ENCODE measurements around the gene SUSD4. TPM values are rescaled to one million over a fixed set of nuclear protein-coding genes. Genes with fewer than 3 reads are reported as not detected.

The SUSD4 gene
- total RNA-seq, 3 donors from 2014 or later (not counting 1 experiment from before 2014, with no cell fraction given), result 0.60 to 1.1 TPM; not detected in 1

GRCh38 chr1:223355699-223356098 lies 8.3 kb downstream of the SUSD4 start:
- Mint-ChIP-seq H3K4me1 (no peaks in the 10 kb centered on the region), H3K36me3 (no peaks in the 10 kb centered on the region), H3K27me3 (ENCODE audit: low read depth in 2 of 2) (peaks cover 27 to 31% of the 10 kb centered on the region in 2 donors), H3K27ac (no peak overlapping the region), H3K9me3 (no peaks in the 10 kb centered on the region), H3K4me3 (no peak overlapping the region)
- intact Hi-C loops (cut with micrococcal nuclease), result no loop called here
- no peak for DNase-seq
- Histone ChIP-seq H3K36me3 (ENCODE audit: control insufficient read depth, insufficient read depth, low read length) (no peaks in the 10 kb centered on the region), H3K4me1 (ENCODE audit: control insufficient read depth, insufficient read depth, low read length) (no peaks in the 10 kb centered on the region), H3K4me3 (ENCODE audit: low read length) (no peak overlapping the region), H3K27ac (ENCODE audit: low read length) (no peak overlapping the region), H3K9me3 (ENCODE audit: control insufficient read depth, insufficient read depth, low read length) (no peaks in the 10 kb centered on the region), H3K27me3 (ENCODE audit: control insufficient read depth, insufficient read depth, low read length) (no peaks in the 10 kb centered on the region)
- WGBS (ENCODE audit: insufficient coverage), result no CpG with 5 or more reads among the region's 2 CpGs
- no peak for ATAC-seq
- TF ChIP-seq CTCF (IDR thresholded peaks at IDR 0.05), result no peak

- ATAC-seq (no peak), DNase-seq (no peak)
- H3K4me1 Mint-ChIP-seq, result no peaks in the 10 kb centered on the region
- intact Hi-C loops (cut with micrococcal nuclease), result no loop called here
- H3K9me3 Mint-ChIP-seq, result no peaks in the 10 kb centered on the region
- no peak overlapping the region for H3K27ac ChIP-seq (ENCODE audit: low read length)
- H3K36me3 Mint-ChIP-seq, result no peaks in the 10 kb centered on the region
- no peak overlapping the region for H3K4me3 Mint-ChIP-seq
- no peak for TF ChIP-seq CTCF (IDR thresholded peaks at IDR 0.05)
- WGBS (ENCODE audit: insufficient coverage), result 72% methylated on average over 5 of the region's 6 CpGs
- no peak overlapping the region for H3K27ac Mint-ChIP-seq
- no peaks in the 10 kb centered on the region for H3K27me3 ChIP-seq (ENCODE audit: control insufficient read depth, insufficient read depth, low read length)
- peaks cover 10 to 16% of the 10 kb centered on the region in 2 donors for H3K27me3 Mint-ChIP-seq (ENCODE audit: low read depth in 2 of 2)
- no peaks in the 10 kb centered on the region for H3K4me1 ChIP-seq (ENCODE audit: control insufficient read depth, insufficient read depth, low read length)
- H3K9me3 ChIP-seq (ENCODE audit: control insufficient read depth, insufficient read depth, low read length), result no peaks in the 10 kb centered on the region
- H3K36me3 ChIP-seq (ENCODE audit: control insufficient read depth, insufficient read depth, low read length), result no peaks in the 10 kb centered on the region
- no peak overlapping the region for H3K4me3 ChIP-seq (ENCODE audit: low read length)
These were observed 10.0 kb downstream of the SUSD4 start for GRCh38 chr1:223353939-223354338.

DNA sequence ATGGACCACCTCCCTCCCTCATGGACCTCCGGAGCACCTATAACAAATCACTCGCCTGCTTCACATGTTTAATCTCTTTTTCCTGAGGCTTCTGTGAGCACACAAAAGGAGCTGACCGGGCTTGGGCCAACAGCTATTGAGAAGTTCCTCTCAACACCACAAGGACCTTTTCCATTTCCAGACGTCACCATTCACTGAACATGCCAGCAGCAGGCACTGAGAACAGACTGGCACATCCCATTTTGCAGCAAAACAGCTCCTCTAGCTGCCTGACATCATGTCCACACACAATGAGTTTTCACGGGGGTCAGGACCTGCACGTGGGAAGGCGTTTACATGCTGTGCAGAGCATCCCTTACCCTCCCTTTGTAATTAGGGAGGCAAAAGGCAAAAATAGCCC lies 11.0 kb downstream of the SUSD4 start:
- Mint-ChIP-seq H3K27ac (no peak overlapping the region), H3K4me1 (no peaks in the 10 kb centered on the region), H3K27me3 (ENCODE audit: low read depth in 2 of 2) (peaks cover 6 to 15% of the 10 kb centered on the region in 2 donors), H3K4me3 (no peak overlapping the region), H3K36me3 (no peaks in the 10 kb centered on the region), H3K9me3 (no peaks in the 10 kb centered on the region)
- H3K4me1 ChIP-seq (ENCODE audit: control insufficient read depth, insufficient read depth, low read length), result no peaks in the 10 kb centered on the region
- no peaks in the 10 kb centered on the region for H3K36me3 ChIP-seq (ENCODE audit: control insufficient read depth, insufficient read depth, low read length)
- no peak overlapping the region for H3K4me3 ChIP-seq (ENCODE audit: low read length)
- intact Hi-C loops (cut with micrococcal nuclease), result no loop called here
- H3K27ac ChIP-seq (ENCODE audit: low read length), result no peak overlapping the region
- ATAC-seq (no peak), DNase-seq (no peak)
- WGBS (ENCODE audit: insufficient coverage), result 67% methylated on average over 7 of the region's 7 CpGs
- no peaks in the 10 kb centered on the region for H3K9me3 ChIP-seq (ENCODE audit: control insufficient read depth, insufficient read depth, low read length)
- no peaks in the 10 kb centered on the region for H3K27me3 ChIP-seq (ENCODE audit: control insufficient read depth, insufficient read depth, low read length)
- TF ChIP-seq CTCF (IDR thresholded peaks at IDR 0.05), result no peak

DNA sequence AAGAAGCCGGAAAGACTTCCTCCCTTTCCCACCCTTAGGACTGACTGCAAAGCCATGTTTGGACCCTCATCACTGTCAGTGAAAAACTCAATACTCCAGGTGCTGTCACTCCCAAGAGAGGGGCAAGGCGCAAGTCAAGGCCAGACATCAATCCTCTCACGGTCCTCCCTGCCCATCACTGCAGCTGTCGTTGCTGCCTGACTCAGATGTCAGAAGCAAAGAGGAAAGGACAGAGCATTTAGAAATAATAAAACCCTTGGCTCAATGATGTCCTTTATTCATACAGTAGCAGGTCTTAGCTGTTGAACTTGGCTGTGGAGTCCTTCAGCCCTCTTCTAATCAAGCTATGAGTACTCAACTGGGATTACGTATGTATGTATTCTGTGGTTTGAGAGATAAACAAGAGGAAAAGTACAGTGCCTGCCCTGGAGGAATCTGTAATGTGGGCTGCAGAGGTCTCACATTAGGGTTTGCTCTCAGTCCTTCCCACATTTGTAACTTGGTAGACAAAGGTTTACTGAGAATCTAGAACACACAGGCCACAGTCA lies 13.5 kb downstream of the SUSD4 start:
- Histone ChIP-seq H3K4me3 (ENCODE audit: low read length) (no peak overlapping the region), H3K36me3 (ENCODE audit: control insufficient read depth, insufficient read depth, low read length) (no peaks in the 10 kb centered on the region), H3K9me3 (ENCODE audit: control insufficient read depth, insufficient read depth, low read length) (no peaks in the 10 kb centered on the region), H3K27ac (ENCODE audit: low read length) (no peak overlapping the region), H3K27me3 (ENCODE audit: control insufficient read depth, insufficient read depth, low read length) (no peaks in the 10 kb centered on the region), H3K4me1 (ENCODE audit: control insufficient read depth, insufficient read depth, low read length) (no peaks in the 10 kb centered on the region)
- H3K9me3 Mint-ChIP-seq, result no peaks in the 10 kb centered on the region
- H3K27ac Mint-ChIP-seq, result no peak overlapping the region
- no peaks in the 10 kb centered on the region for H3K4me1 Mint-ChIP-seq
- TF ChIP-seq CTCF (IDR thresholded peaks at IDR 0.05), result no peak
- ATAC-seq (no peak), DNase-seq (no peak)
- intact Hi-C loops (cut with micrococcal nuclease), result no loop called here
- H3K4me3 Mint-ChIP-seq, result no peak overlapping the region
- peaks cover 6 to 12% of the 10 kb centered on the region in 2 donors for H3K27me3 Mint-ChIP-seq (ENCODE audit: low read depth in 2 of 2)
- WGBS (ENCODE audit: insufficient coverage), result 88% methylated on average over 5 of the region's 5 CpGs
- no peaks in the 10 kb centered on the region for H3K36me3 Mint-ChIP-seq

All from natural killer cell (primary cell).